HepG2 (cell line): ENCODE measurements around the gene PMFBP1. TPM values are rescaled to one million over a fixed set of nuclear protein-coding genes. Genes with fewer than 3 reads are reported as not detected.

Experiments
- ATAC-seq: fragments of 200-7000 bp; cut with Tn5 transposase; 3 replicates; pipeline ENCODE4 v1.9.1; 2020; ENCODE audit warnings: mild to moderate bottlenecking, moderate library complexity
- BruUV-seq: library from RNA; stranded (reverse); fragments of 400-500 nt; replicated peaks from 2 replicates; lab custom pipeline; 2021; lab: Mats Ljungman, UMichigan
- CTCF ChIA-PET: fragments of 300-600 bp; formaldehyde crosslinking; extraction: SDS; loops from one replicate; lab custom pipeline; 2021; ENCODE audit warnings: low total read pairs, inconsistent platforms, low intra/inter-chr PET ratio; lab: Yijun Ruan, JAX
- POLR2A ChIA-PET: fragments of 350-600 bp; sonication (Branson Sonifier 250); formaldehyde crosslinking; loops from one replicate; lab custom pipeline; 2020; ENCODE audit warnings: antibody characterized with exemption, inconsistent platforms; lab: Yijun Ruan, JAX
- DNase-seq: peaks from one replicate; pipeline ENCODE4 v3.0.0-alpha.2; 2015; ENCODE audit warnings: low spot score
- FAIRE-seq: peaks from 3 replicates; lab custom pipeline; 2011; peaks lifted over from hg19 to GRCh38; lab: Jason Lieb, UNC
- H2AFZ ChIP-seq: one replicate; pipeline ENCODE4 v1.6.1; 2011; ENCODE audit warnings: low read length, inconsistent platforms
- H3K27ac ChIP-seq: fragments of 300-600 bp; 3 replicates; pipeline ENCODE4 v1.8.0; 2011; ENCODE audit warnings: mixed run types, mild to moderate bottlenecking, mixed read lengths, low read length, inconsistent platforms; ENCODE audit not compliant: insufficient read depth; ENCODE audit errors: extremely low read length
- H3K27me3 ChIP-seq, 2 experiments: fragments of 200-600 bp in 1 of 2; 2 replicates in 1 of 2; 3 replicates in 1 of 2; pipeline versions ENCODE4 v1.6.0 to v1.8.0; 2011; ENCODE audit warnings: low read length in 2 of 2, mild to moderate bottlenecking in 2 of 2, moderate library complexity in 2 of 2, inconsistent platforms in 1 of 2; ENCODE audit not compliant: insufficient read depth in 2 of 2, control insufficient read depth in 1 of 2
- H3K36me3 ChIP-seq, 2 experiments: fragments of 200-600 bp in 1 of 2; replicated peaks in 1 of 2; 2 replicates in 1 of 2; 3 replicates in 1 of 2; pipeline versions ENCODE4 v1.5.1 to v1.8.0; 2011; ENCODE audit warnings: low read length in 2 of 2, inconsistent platforms in 1 of 2; ENCODE audit not compliant: insufficient read depth in 2 of 2, control insufficient read depth in 1 of 2
- H3K4me1 ChIP-seq: 2 replicates; pipeline ENCODE4 v1.5.1; 2012; ENCODE audit warnings: low read length, inconsistent platforms; ENCODE audit not compliant: insufficient read depth
- H3K4me2 ChIP-seq: 2 replicates; pipeline ENCODE4 v1.6.0; 2011; ENCODE audit warnings: low read depth, low read length, inconsistent platforms
- H3K4me3 ChIP-seq, 3 experiments: fragments of 200-600 bp in 1 of 3; sonication (generic), shearing (Covaris generic) in 1 of 3; replicated peaks in 1 of 3; 2 replicates each; pipeline ENCODE4 v1.5.1; 2011 to 2016; ENCODE audit warnings: low read length in 3 of 3, inconsistent platforms in 2 of 3, low read depth in 2 of 3, mild to moderate bottlenecking in 2 of 3, control low read depth in 1 of 3, mixed read lengths in 1 of 3; ENCODE audit not compliant: insufficient read depth in 1 of 3
- H3K79me2 ChIP-seq: one replicate; pipeline ENCODE4 v1.6.1; 2011; ENCODE audit warnings: low read length, inconsistent platforms; ENCODE audit not compliant: insufficient read depth
- H3K9ac ChIP-seq: 2 replicates; pipeline ENCODE4 v1.6.0; 2011; ENCODE audit warnings: mild to moderate bottlenecking, low read depth, low read length, inconsistent platforms; ENCODE audit not compliant: insufficient read depth
- H3K9me3 ChIP-seq: 2 replicates; pipeline ENCODE4 v1.5.1; 2012; ENCODE audit warnings: mild to moderate bottlenecking, low read length
- H4K20me1 ChIP-seq: 2 replicates; pipeline ENCODE4 v1.6.0; 2011; ENCODE audit warnings: inconsistent platforms, mild to moderate bottlenecking, low read length, moderate library complexity; ENCODE audit not compliant: insufficient read depth
- KLF15 ChIP-seq: sonication (generic); formaldehyde crosslinking; IDR thresholded peaks from 2 replicates; pipeline ENCODE4 v1.8.1; 2023; ENCODE audit warnings: borderline replicate concordance, mild to moderate bottlenecking, inconsistent platforms, missing genetic modification reagents, mixed read lengths
- KLF16 ChIP-seq, 2 experiments: sonication (generic) in 1 of 2; formaldehyde crosslinking in 1 of 2; IDR thresholded peaks; 2 replicates each; pipeline versions ENCODE4 v1.6.1 to v1.8.0; 2016 to 2023; ENCODE audit warnings: missing genetic modification reagents in 2 of 2, missing compliant biosample characterization in 1 of 2
- MED8 ChIP-seq: sonication (generic); formaldehyde crosslinking; IDR thresholded peaks from 2 replicates; pipeline ENCODE4 v1.8.1; 2023; ENCODE audit warnings: mild to moderate bottlenecking, missing genetic modification reagents; ENCODE audit not compliant: insufficient replicate concordance
- MEIS2 ChIP-seq: sonication (generic); formaldehyde crosslinking; IDR thresholded peaks from 2 replicates; pipeline ENCODE4 v1.9.0; 2021; ENCODE audit warnings: mild to moderate bottlenecking, missing genetic modification reagents
- NR2F1 ChIP-seq, 2 experiments: fragments of 450-650 bp in 1 of 2; formaldehyde crosslinking in 1 of 2; IDR thresholded peaks; 2 replicates each; pipeline versions ENCODE4 v1.5.0 to v1.6.1; 2016 to 2020; ENCODE audit warnings: mild to moderate bottlenecking in 1 of 2, missing compliant biosample characterization in 1 of 2, missing genetic modification reagents in 1 of 2, moderate library complexity in 1 of 2
- PCBP2 ChIP-seq: fragments of 200-400 bp; formaldehyde crosslinking; optimal IDR thresholded peaks from 2 replicates; pipeline ENCODE3; 2018; ENCODE audit warnings: low read length, low read depth; ENCODE audit not compliant: poor library complexity, severe bottlenecking
- RORA ChIP-seq: sonication (generic); formaldehyde crosslinking; IDR thresholded peaks from 2 replicates; pipeline ENCODE4 v1.5.0; 2020; ENCODE audit warnings: mild to moderate bottlenecking, missing genetic modification reagents, moderate library complexity
- SRF ChIP-seq: IDR thresholded peaks from 2 replicates; pipeline ENCODE4 v1.6.1; 2011; ENCODE audit warnings: mild to moderate bottlenecking, low read depth, low read length, moderate library complexity
- ZNF264 ChIP-seq: sonication (generic); formaldehyde crosslinking; IDR thresholded peaks from 2 replicates; pipeline ENCODE4 v1.4.0; 2020; ENCODE audit warnings: missing genetic modification reagents
- ZNF333 ChIP-seq: sonication (generic); formaldehyde crosslinking; IDR thresholded peaks from 2 replicates; pipeline ENCODE4 v1.4.0; 2020; ENCODE audit warnings: mild to moderate bottlenecking, missing genetic modification reagents, borderline replicate concordance
- ZNF766 ChIP-seq: sonication (generic); formaldehyde crosslinking; IDR thresholded peaks from 2 replicates; pipeline ENCODE4 v1.5.0; 2020; ENCODE audit warnings: missing genetic modification reagents, borderline replicate concordance
- ZSCAN21 ChIP-seq: sonication (generic); formaldehyde crosslinking; IDR thresholded peaks from 2 replicates; pipeline ENCODE4 v1.8.0; 2022; ENCODE audit warnings: mild to moderate bottlenecking, missing genetic modification reagents, moderate library complexity, borderline replicate concordance
- WGBS: methylation state at CpG from one replicate; pipeline ENCODE4 v1.1.6; 2017; ENCODE audit warnings: low lambda C conversion rate; 5-methylcytosine and 5-hydroxymethylcytosine counted together
- in situ Hi-C: cut with HindIII; loops from 2 replicates; pipeline ENCODE4 v1.10.0; 2017; ENCODE audit warnings: low pct_unique_long_range_greater_than_20kb; ENCODE audit not compliant: extremely low pct_ligation_motif_present
- intact Hi-C: fragments of 100-400 bp; cut with micrococcal nuclease; formaldehyde crosslinking; loops from one replicate; pipeline ENCODE4 v1.10.0; 2022; ENCODE audit not compliant: unreplicated experiment
- polyA plus RNA-seq, 8 experiments: library from polyadenylated mRNA; depleted of rRNA in 3 of 8; stranded (reverse) in 7 of 8; unstranded in 1 of 8; fragments of >200 nt; fragmentation: Illumina TruSeq in 4 of 8; extraction: Trizol in 4 of 8; gene quantifications; 2 replicates each; pipeline versions ENCODE4 v1.2.1 to v1.2.3, GENCODE V29; 2011 to 2016; ENCODE audit warnings: low read depth in 4 of 8, missing spikeins in 1 of 8, mixed read lengths in 1 of 8; ENCODE audit not compliant: insufficient read depth in 1 of 8
- total RNA-seq, 5 experiments: library from RNA; depleted of rRNA; stranded (reverse); fragments of >200 nt; fragmentation: Illumina TruSeq; extraction: Trizol; gene quantifications; 2 replicates each; pipeline ENCODE4 v1.2.3, GENCODE V29; 2016; ENCODE audit warnings: low read depth in 1 of 5
- TF ChIP-seq, protein P1 (sequence below): sonication (generic); formaldehyde crosslinking; IDR thresholded peaks from 2 replicates; pipeline ENCODE4 v1.5.0; 2020; ENCODE audit warnings: missing genetic modification reagents
- TF ChIP-seq, protein P2 (sequence below): sonication (generic); formaldehyde crosslinking; IDR thresholded peaks from 2 replicates; pipeline ENCODE4 v1.4.0; 2020; ENCODE audit warnings: missing genetic modification reagents
- TF ChIP-seq, protein P3 (sequence below): sonication (generic); formaldehyde crosslinking; IDR thresholded peaks from 2 replicates; pipeline ENCODE4 v1.4.0; 2020; ENCODE audit warnings: missing genetic modification reagents, low read depth, mild to moderate bottlenecking, borderline replicate concordance

Gene PMFBP1
- total and polyA plus RNA-seq, 2 of the 13 experiments (the other 11 are each of a cell fraction or from before 2014, with no cell fraction given): 1.9 to 3.8 TPM

DNA sequence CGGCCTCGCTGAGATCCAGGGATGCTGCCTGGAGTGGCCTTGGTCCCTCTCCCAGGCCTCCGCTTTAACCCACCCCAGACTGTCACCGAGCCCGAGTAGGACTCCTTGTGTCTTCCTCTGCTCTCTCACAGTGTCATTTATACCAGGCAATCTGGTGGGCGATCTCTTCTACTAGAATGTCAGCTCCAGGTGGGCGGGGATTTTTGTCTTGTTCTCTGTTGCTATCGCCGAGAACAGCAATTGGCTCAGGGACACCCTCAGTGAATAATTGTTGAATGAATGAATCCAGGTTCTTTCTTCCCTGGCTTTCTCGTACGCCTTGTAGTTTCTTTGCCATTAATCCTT is 77.7 kb downstream of the PMFBP1 start:
- H4K20me1 ChIP-seq: no peaks in the 10 kb centered on the region; the same call in none of the 2 replicates
- peaks cover 54% of the 10 kb centered on the region for H3K4me1 ChIP-seq
- peak overlapping the region; percentile 98 to 100 (median 98) for H3K4me3 ChIP-seq
- no peak for FAIRE-seq
- no peaks in the 10 kb centered on the region for H3K9me3 ChIP-seq
- in situ Hi-C loops (no loop called here), intact Hi-C loops (no loop called here)
- 0% methylated on average over 11 of the region's 11 CpGs for WGBS
- H3K27me3 ChIP-seq: peaks cover 0 to 4% of the 10 kb centered on the region in 2 experiments; a peak in 1 of 5 replicates
- peaks cover 75% of the 10 kb centered on the region for H3K79me2 ChIP-seq
- no peak overlapping the region for H2AFZ ChIP-seq
- peak; percentile 22 for ATAC-seq
- peak overlapping the region; percentile 92 for H3K9ac ChIP-seq
- ChIA-PET POLR2A (interaction anchor here (0.6 to 4.7 kb wide), 16 partner anchors 10 to 285 kb away, joined by 3 to 51 read pairs (median 6); partner anchors contain the start of genes AP1G1, HP, HPR and IST1), CTCF (no interaction called here)
- BruUV-seq: TSS peak; percentile 69
- peak overlapping the region; percentile 88 for H3K27ac ChIP-seq
- H3K4me2 ChIP-seq: peak overlapping the region; percentile 91
- no peak for DNase-seq
- H3K36me3 ChIP-seq: peaks cover 23 to 46% of the 10 kb centered on the region in 2 experiments
- no peak for TF ChIP-seq ZNF264 (CRISPR knock-in tag)
- TF ChIP-seq ZNF766 (CRISPR knock-in tag): no peak
- TF ChIP-seq ZNF333 (CRISPR knock-in tag): no peak
- no peak for TF ChIP-seq ZSCAN21 (CRISPR knock-in tag)
- no peak for TF ChIP-seq MED8 (CRISPR knock-in tag)
- no peak for TF ChIP-seq NR2F1 (CRISPR knock-in tag; IDR thresholded peaks at IDR 0.05)
- TF ChIP-seq PCBP2: no peak
- 0 out of 4 replicates have a peak, but pooled peaks of 1 of the 2 experiments have one; percentile 5 for TF ChIP-seq KLF16 (CRISPR knock-in tag; IDR thresholded peaks at IDR 0.05)
- TF ChIP-seq, protein P1, sequence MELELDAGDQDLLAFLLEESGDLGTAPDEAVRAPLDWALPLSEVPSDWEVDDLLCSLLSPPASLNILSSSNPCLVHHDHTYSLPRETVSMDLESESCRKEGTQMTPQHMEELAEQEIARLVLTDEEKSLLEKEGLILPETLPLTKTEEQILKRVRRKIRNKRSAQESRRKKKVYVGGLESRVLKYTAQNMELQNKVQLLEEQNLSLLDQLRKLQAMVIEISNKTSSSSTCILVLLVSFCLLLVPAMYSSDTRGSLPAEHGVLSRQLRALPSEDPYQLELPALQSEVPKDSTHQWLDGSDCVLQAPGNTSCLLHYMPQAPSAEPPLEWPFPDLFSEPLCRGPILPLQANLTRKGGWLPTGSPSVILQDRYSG: 0 out of 2 replicates have a peak, but pooled peaks have one; percentile 5
- TF ChIP-seq SRF: no peak
- TF ChIP-seq, protein P2, sequence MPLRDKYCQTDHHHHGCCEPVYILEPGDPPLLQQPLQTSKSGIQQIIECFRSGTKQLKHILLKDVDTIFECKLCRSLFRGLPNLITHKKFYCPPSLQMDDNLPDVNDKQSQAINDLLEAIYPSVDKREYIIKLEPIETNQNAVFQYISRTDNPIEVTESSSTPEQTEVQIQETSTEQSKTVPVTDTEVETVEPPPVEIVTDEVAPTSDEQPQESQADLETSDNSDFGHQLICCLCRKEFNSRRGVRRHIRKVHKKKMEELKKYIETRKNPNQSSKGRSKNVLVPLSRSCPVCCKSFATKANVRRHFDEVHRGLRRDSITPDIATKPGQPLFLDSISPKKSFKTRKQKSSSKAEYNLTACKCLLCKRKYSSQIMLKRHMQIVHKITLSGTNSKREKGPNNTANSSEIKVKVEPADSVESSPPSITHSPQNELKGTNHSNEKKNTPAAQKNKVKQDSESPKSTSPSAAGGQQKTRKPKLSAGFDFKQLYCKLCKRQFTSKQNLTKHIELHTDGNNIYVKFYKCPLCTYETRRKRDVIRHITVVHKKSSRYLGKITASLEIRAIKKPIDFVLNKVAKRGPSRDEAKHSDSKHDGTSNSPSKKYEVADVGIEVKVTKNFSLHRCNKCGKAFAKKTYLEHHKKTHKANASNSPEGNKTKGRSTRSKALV (CRISPR knock-in tag): no peak; the same call in 1 of the 2 replicates
- no peak for TF ChIP-seq RORA (CRISPR knock-in tag)
- TF ChIP-seq, protein P3, sequence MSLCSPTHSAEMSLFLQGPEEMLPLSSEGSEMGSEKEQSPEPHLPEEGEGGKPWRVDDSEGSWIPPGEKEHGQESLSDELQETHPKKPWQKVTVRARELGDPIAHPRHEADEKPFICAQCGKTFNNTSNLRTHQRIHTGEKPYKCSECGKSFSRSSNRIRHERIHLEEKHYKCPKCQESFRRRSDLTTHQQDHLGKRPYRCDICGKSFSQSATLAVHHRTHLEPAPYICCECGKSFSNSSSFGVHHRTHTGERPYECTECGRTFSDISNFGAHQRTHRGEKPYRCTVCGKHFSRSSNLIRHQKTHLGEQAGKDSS (CRISPR knock-in tag): 0 out of 2 replicates have a peak, but pooled peaks have one; percentile 7
- no peak for TF ChIP-seq KLF15
- no peak for TF ChIP-seq MEIS2
